Kidney (tissue), 14 donors: ENCODE measurements around the gene SPRR2F. TPM values are rescaled to one million over a fixed set of nuclear protein-coding genes. Genes with fewer than 3 reads are reported as not detected.

Experiments
- DNase-seq, 5 donors: peaks; one replicate each; pipeline ENCODE4 v3.0.0-alpha.2; 2013 to 2020
- FAIRE-seq: peaks from 2 replicates; lab custom pipeline; 2012; peaks lifted over from hg19 to GRCh38; lab: Jason Lieb, UNC
- H3K27ac ChIP-seq, 2 donors: one replicate each; pipeline ENCODE4 v1.7.0; 2013; ENCODE audit warnings: low read depth in 2 of 2, low read length in 2 of 2, inconsistent platforms in 1 of 2
- H3K27me3 ChIP-seq: one replicate; pipeline ENCODE4 v1.7.1; 2013; ENCODE audit warnings: low read length, inconsistent platforms; ENCODE audit not compliant: control insufficient read depth, insufficient read depth
- H3K36me3 ChIP-seq, 3 donors: one replicate each; pipeline versions ENCODE4 v1.7.0 to v1.7.1; 2013; ENCODE audit warnings: low read length in 3 of 3, control low read depth in 1 of 3, inconsistent platforms in 1 of 3; ENCODE audit not compliant: insufficient read depth in 3 of 3, control insufficient read depth in 2 of 3
- H3K4me1 ChIP-seq, 3 donors: one replicate each; pipeline versions ENCODE4 v1.7.0 to v1.7.1; 2013; ENCODE audit warnings: low read length in 3 of 3, inconsistent platforms in 1 of 3, low read depth in 1 of 3; ENCODE audit not compliant: control insufficient read depth in 2 of 3, insufficient read depth in 2 of 3
- H3K4me3 ChIP-seq, 3 donors: one replicate each; pipeline versions ENCODE4 v1.7.0 to v1.8.1; 2013; ENCODE audit warnings: low read length in 3 of 3, control low read depth in 1 of 3, inconsistent platforms in 1 of 3
- H3K9ac ChIP-seq, 3 donors: one replicate each; pipeline versions ENCODE4 v1.7.0 to v1.7.1; 2013; ENCODE audit warnings: low read length in 3 of 3, control low read depth in 1 of 3, inconsistent platforms in 1 of 3
- H3K9me3 ChIP-seq, 3 donors: one replicate each; pipeline versions ENCODE4 v1.7.0 to v1.7.1; 2013; ENCODE audit warnings: low read length in 3 of 3, control low read depth in 1 of 3, inconsistent platforms in 1 of 3; ENCODE audit not compliant: control insufficient read depth in 2 of 3, insufficient read depth in 1 of 3
- CTCF ChIP-seq: IDR thresholded peaks from 3 replicates; pipeline ENCODE4 v1.5.1; 2012; ENCODE audit warnings: mild to moderate bottlenecking, moderate library complexity, borderline replicate concordance; ENCODE audit not compliant: insufficient read depth; ENCODE audit errors: extremely low read depth
- intact Hi-C: fragments of 100-400 bp; cut with DNase I; formaldehyde crosslinking; loops from one replicate; pipeline ENCODE4 v1.11.1; 2022
- polyA plus RNA-seq: library from polyadenylated mRNA; stranded (reverse); fragments of 350-450 nt; fragmentation: Illumina TruSeq; extraction: RNeasy Lipid Tissue Mini Kit (QIAGEN cat#74804); gene quantifications from one replicate; pipeline ENCODE4 v1.2.3, GENCODE V29; 2014; ENCODE audit warnings: low read depth, low replicate concordance; ENCODE audit not compliant: insufficient read depth
- total RNA-seq: library from RNA; stranded (reverse); fragmentation: NEBNext Ultra II Directional; extraction: Animal tissue kit (Norgen Biotek cat#: 25700); gene quantifications from one replicate; pipeline ENCODE4 v1.2.1, GENCODE V29; 2021
- donor health status: control.
- donor health status: control.
- donor health status: control.
- donor health status: control.
- donor health status: control.
- donor health status: DM: yes; HTN: yes; CAD: no.
- donor health status: Normal renal cell carcinoma (clear cell type).

SPRR2F gene
- total and polyA plus RNA-seq, 2 donors from 2014 or later: not detected

GRCh38 chr1:153094426-153094825, 18.9 kb downstream of the SPRR2F start, which contains the start of gene SPRR2E:
SPRR2E (minus strand) TSS chr1:153094526; CDS start chr1:153093751, 775 bp downstream.
- Histone ChIP-seq H3K27ac (no peak within 1 kb of the TSS), H3K36me3 (no peaks in the 10 kb centered on the region), H3K4me1 (no peaks in the 10 kb centered on the region), H3K9ac (no peak within 1 kb of the TSS), H3K27me3 (no peaks in the 10 kb centered on the region), H3K9me3 (no peaks in the 10 kb centered on the region), H3K4me3 (no peak within 1 kb of the TSS)
- FAIRE-seq: no peak
- intact Hi-C loops: no loop called here
- TF ChIP-seq CTCF: no peak
- no peak for DNase-seq

GRCh38 chr1:153087652-153088051, 25.7 kb downstream of the SPRR2F start:
- H3K9me3 ChIP-seq: peaks cover 0 to 2% (median 0%) of the 10 kb centered on the region in 3 donors
- no peaks in the 10 kb centered on the region for H3K4me1 ChIP-seq
- H3K9ac ChIP-seq: no peak overlapping the region
- no peaks in the 10 kb centered on the region for H3K36me3 ChIP-seq
- no peaks in the 10 kb centered on the region for H3K27me3 ChIP-seq
- FAIRE-seq: no peak
- no peak for TF ChIP-seq CTCF
- no peak for DNase-seq
- H3K4me3 ChIP-seq: no peak overlapping the region
- H3K27ac ChIP-seq: no peak overlapping the region
- intact Hi-C loops: no loop called here

GRCh38 chr1:153081736-153082135, 31.6 kb downstream of the SPRR2F start:
- TF ChIP-seq CTCF: no peak
- DNase-seq: no peak
- H3K36me3 ChIP-seq: no peaks in the 10 kb centered on the region
- no peak overlapping the region for H3K9ac ChIP-seq
- peaks cover 0 to 2% (median 0%) of the 10 kb centered on the region in 3 donors for H3K9me3 ChIP-seq
- FAIRE-seq: no peak
- intact Hi-C loops: no loop called here
- no peak overlapping the region for H3K4me3 ChIP-seq
- no peaks in the 10 kb centered on the region for H3K27me3 ChIP-seq
- H3K4me1 ChIP-seq: no peaks in the 10 kb centered on the region
- no peak overlapping the region for H3K27ac ChIP-seq
